ENCODE data around the gene PRKN.

The PRKN gene

GRCh38 chr6:162256361-162256760, 471.2 kb downstream of the PRKN start:
- no peak overlapping the region for H3K4me3 ChIP-seq (ENCODE audit: low read depth, low read length)

- H3K4me3 ChIP-seq (ENCODE audit: low read depth, low read length): no peak overlapping the region
Observed at GRCh38 chr6:162251257-162251656, 476.3 kb downstream of the PRKN start.

GRCh38 chr6:162249907-162250642, 477.5 kb downstream of the PRKN start:
- no peak overlapping the region for H3K4me3 ChIP-seq (ENCODE audit: low read depth, low read length)

GRCh38 chr6:162245830-162246420, 481.6 kb downstream of the PRKN start:
- H3K4me3 ChIP-seq (ENCODE audit: low read depth, low read length): no peak overlapping the region

- no peak overlapping the region for H3K4me3 ChIP-seq (ENCODE audit: low read depth, low read length)
Observed at GRCh38 chr6:162244031-162244430, 483.5 kb downstream of the PRKN start.

- no peak overlapping the region for H3K4me3 ChIP-seq (ENCODE audit: low read depth, low read length)
Observed at GRCh38 chr6:162242915-162243314, 484.7 kb downstream of the PRKN start.

GRCh38 chr6:162239330-162239729, 488.2 kb downstream of the PRKN start:
- H3K4me3 ChIP-seq (ENCODE audit: low read depth, low read length): no peak overlapping the region

GRCh38 chr6:162238675-162239074, 488.9 kb downstream of the PRKN start:
- no peak overlapping the region for H3K4me3 ChIP-seq (ENCODE audit: low read depth, low read length)

GRCh38 chr6:162237331-162237730, 490.2 kb downstream of the PRKN start:
- H3K4me3 ChIP-seq (ENCODE audit: low read depth, low read length): no peak overlapping the region

GRCh38 chr6:162234631-162235030, 492.9 kb downstream of the PRKN start:
- H3K4me3 ChIP-seq (ENCODE audit: low read depth, low read length): no peak overlapping the region

GRCh38 chr6:162230147-162230752, 497.3 kb downstream of the PRKN start:
- H3K4me3 ChIP-seq (ENCODE audit: low read depth, low read length): no peak overlapping the region

- H3K4me3 ChIP-seq (ENCODE audit: low read depth, low read length): no peak overlapping the region
Observed at GRCh38 chr6:162229093-162229492, 498.5 kb downstream of the PRKN start.

GRCh38 chr6:162226803-162227202, 500.8 kb downstream of the PRKN start:
- H3K4me3 ChIP-seq (ENCODE audit: low read depth, low read length): no peak overlapping the region

GRCh38 chr6:162222521-162222920, 505.0 kb downstream of the PRKN start:
- H3K4me3 ChIP-seq (ENCODE audit: low read depth, low read length): no peak overlapping the region

GRCh38 chr6:162220876-162221275, 506.7 kb downstream of the PRKN start:
- H3K4me3 ChIP-seq (ENCODE audit: low read depth, low read length): no peak overlapping the region

GRCh38 chr6:162219266-162219665, 508.3 kb downstream of the PRKN start:
- no peak overlapping the region for H3K4me3 ChIP-seq (ENCODE audit: low read depth, low read length)

- no peak overlapping the region for H3K4me3 ChIP-seq (ENCODE audit: low read depth, low read length)
Observed at GRCh38 chr6:162217811-162218493, 509.6 kb downstream of the PRKN start.

GRCh38 chr6:162217058-162217457, 510.5 kb downstream of the PRKN start:
- H3K4me3 ChIP-seq (ENCODE audit: low read depth, low read length): no peak overlapping the region

GRCh38 chr6:162211777-162212176, 515.8 kb downstream of the PRKN start:
- H3K4me3 ChIP-seq (ENCODE audit: low read depth, low read length): no peak overlapping the region

GRCh38 chr6:162211022-162211421, 516.5 kb downstream of the PRKN start:
- no peak overlapping the region for H3K4me3 ChIP-seq (ENCODE audit: low read depth, low read length)

- H3K4me3 ChIP-seq (ENCODE audit: low read depth, low read length): no peak overlapping the region
Observed at GRCh38 chr6:162203287-162203686, 524.3 kb downstream of the PRKN start.
